ENCODE data around the gene LRIG2. TPM values are rescaled to one million over a fixed set of nuclear protein-coding genes. Genes with fewer than 3 reads are reported as not detected.

The LRIG2 gene
- total and polyA plus RNA-seq, 10 donors = 3.4 to 68.7 (median 22.1) TPM

GRCh38 chr1:113094506-113094905 lies 21.5 kb downstream of the LRIG2 start:
- no peak for TF ChIP-seq CTCF (IDR thresholded peaks at IDR 0.05 in 8 of 11, conservative IDR thresholded peaks at IDR 0.05 in 3 of 11)
- H3K4me1 ChIP-seq = peaks cover 0 to 8% (median 2%) of the 10 kb centered on the region in 6 donors
- peaks cover 18 to 82% (median 66%) of the 10 kb centered on the region in 6 donors for H3K36me3 ChIP-seq
- no peaks in the 10 kb centered on the region for H3K9me3 ChIP-seq
- no peak overlapping the region for H3K27ac ChIP-seq
- 92 to 98% (median 97%) methylated on average over 4 of the region's 4 CpGs for WGBS, 5 donors
- H3K27me3 ChIP-seq (replicated peaks in 1 of 7) = no peaks in the 10 kb centered on the region
- no peak overlapping the region for H3K4me3 ChIP-seq
- intact Hi-C loops (cut with DNase I; ENCODE audit: low total_unique reads) = no loop called here
- no peak for DNase-seq

GRCh38 chr1:113095790-113096455 lies 22.9 kb downstream of the LRIG2 start:
- H3K4me1 ChIP-seq = peaks cover 0 to 4% (median 0%) of the 10 kb centered on the region in 6 donors
- WGBS, 5 donors = 93 to 97% (median 95%) methylated on average over 5 of the region's 5 CpGs
- TF ChIP-seq POLR2A (IDR thresholded peaks at IDR 0.05) (no peak), POLR2AphosphoS5 (IDR thresholded peaks at IDR 0.05) (no peak), CTCF (IDR thresholded peaks at IDR 0.05 in 8 of 11, conservative IDR thresholded peaks at IDR 0.05 in 3 of 11) (no peak)
- H3K27me3 ChIP-seq (replicated peaks in 1 of 7) = no peaks in the 10 kb centered on the region
- no peak overlapping the region for H3K4me3 ChIP-seq
- DNase-seq = no peak
- intact Hi-C loops (cut with DNase I; ENCODE audit: low total_unique reads) = no loop called here
- no peak overlapping the region for H3K27ac ChIP-seq
- peaks cover 25 to 92% (median 80%) of the 10 kb centered on the region in 6 donors for H3K36me3 ChIP-seq
- H3K9me3 ChIP-seq = no peaks in the 10 kb centered on the region

GRCh38 chr1:113096493-113096892 lies 23.5 kb downstream of the LRIG2 start:
- intact Hi-C loops (cut with DNase I; ENCODE audit: low total_unique reads) = no loop called here
- WGBS, 5 donors = 92 to 97% (median 96%) methylated on average over 3 of the region's 3 CpGs
- DNase-seq = no peak
- no peak overlapping the region for H3K27ac ChIP-seq
- peaks cover 0 to 4% (median 0%) of the 10 kb centered on the region in 6 donors for H3K4me1 ChIP-seq
- H3K4me3 ChIP-seq = no peak overlapping the region
- no peaks in the 10 kb centered on the region for H3K27me3 ChIP-seq (replicated peaks in 1 of 7)
- TF ChIP-seq CTCF (IDR thresholded peaks at IDR 0.05 in 8 of 11, conservative IDR thresholded peaks at IDR 0.05 in 3 of 11) (no peak), POLR2AphosphoS5 (IDR thresholded peaks at IDR 0.05) (no peak), POLR2A (IDR thresholded peaks at IDR 0.05) (no peak)
- no peaks in the 10 kb centered on the region for H3K9me3 ChIP-seq
- H3K36me3 ChIP-seq = peaks cover 25 to 98% (median 85%) of the 10 kb centered on the region in 6 donors

GRCh38 chr1:113101588-113101987 lies 28.6 kb downstream of the LRIG2 start:
- H3K9me3 ChIP-seq = no peaks in the 10 kb centered on the region
- H3K4me3 ChIP-seq = no peak overlapping the region
- H3K27me3 ChIP-seq (replicated peaks in 1 of 7) = no peaks in the 10 kb centered on the region
- intact Hi-C loops (cut with DNase I; ENCODE audit: low total_unique reads) = no loop called here
- H3K27ac ChIP-seq = no peak overlapping the region
- peaks cover 14 to 100% (median 96%) of the 10 kb centered on the region in 6 donors for H3K36me3 ChIP-seq
- DNase-seq = no peak
- no peaks in the 10 kb centered on the region for H3K4me1 ChIP-seq
- no peak for TF ChIP-seq POLR2AphosphoS5 (IDR thresholded peaks at IDR 0.05)
- no peak for TF ChIP-seq CTCF (IDR thresholded peaks at IDR 0.05 in 8 of 11, conservative IDR thresholded peaks at IDR 0.05 in 3 of 11)
- TF ChIP-seq POLR2A (IDR thresholded peaks at IDR 0.05) = no peak
